ENCODE measurements around the gene SYNE2.
A peak's percentile ranks its signal among the peaks of the same experiment; 100 is the strongest.

The SYNE2 gene

GRCh38 chr14:64227856-64228255 lies 375.1 kb downstream of the SYNE2 start:
- DNase-seq = no peak

- DNase-seq = no peak
These were observed 376.7 kb downstream of the SYNE2 start for GRCh38 chr14:64229489-64229888.

- no peak for DNase-seq
These were observed 379.5 kb downstream of the SYNE2 start for GRCh38 chr14:64232095-64232838.

- DNase-seq = no peak
These were observed 380.1 kb downstream of the SYNE2 start for GRCh38 chr14:64232944-64233343.

GRCh38 chr14:64233531-64234190 lies 380.9 kb downstream of the SYNE2 start:
- DNase-seq = no peak

- peak; percentile 78 for DNase-seq
These were observed 382.3 kb downstream of the SYNE2 start for GRCh38 chr14:64234877-64235651.

GRCh38 chr14:64235652-64236640 lies 383.1 kb downstream of the SYNE2 start:
- peak; percentile 21 for DNase-seq

- DNase-seq = no peak
These were observed 385.2 kb downstream of the SYNE2 start for GRCh38 chr14:64238049-64238448.

GRCh38 chr14:64238631-64239030 lies 385.8 kb downstream of the SYNE2 start:
- no peak for DNase-seq

- no peak for DNase-seq
These were observed 391.5 kb downstream of the SYNE2 start for GRCh38 chr14:64244279-64244678.

- no peak for DNase-seq
These were observed 392.7 kb downstream of the SYNE2 start for GRCh38 chr14:64245491-64245890.

- no peak for DNase-seq
These were observed 393.9 kb downstream of the SYNE2 start for GRCh38 chr14:64246688-64247087.

- no peak for DNase-seq
These were observed 394.4 kb downstream of the SYNE2 start for GRCh38 chr14:64247195-64247594.

GRCh38 chr14:64248689-64249088 lies 395.9 kb downstream of the SYNE2 start:
- DNase-seq = no peak

GRCh38 chr14:64249363-64249762 lies 396.6 kb downstream of the SYNE2 start:
- no peak for DNase-seq

GRCh38 chr14:64253672-64254071 lies 400.9 kb downstream of the SYNE2 start:
- DNase-seq = no peak

GRCh38 chr14:64255756-64256155 lies 403.0 kb downstream of the SYNE2 start:
- no peak for DNase-seq

GRCh38 chr14:64260418-64260817 lies 407.6 kb downstream of the SYNE2 start:
- DNase-seq = no peak

GRCh38 chr14:64265222-64265621 lies 412.4 kb downstream of the SYNE2 start:
- DNase-seq = no peak

- DNase-seq = no peak
These were observed 413.4 kb downstream of the SYNE2 start for GRCh38 chr14:64266239-64266638.

- DNase-seq = no peak
These were observed 419.2 kb downstream of the SYNE2 start for GRCh38 chr14:64272019-64272418.

All from NCI-H82 (cell line).